GM19455 (cell line): Measurements from ENCODE around the gene PIM3.

Experiments
- ATAC-seq: cut with Tn5 transposase; IDR thresholded peaks from one replicate; pipeline ENCODE4 v1.9.1; 2021; ENCODE audit not compliant: unreplicated experiment

PIM3 gene

DNA sequence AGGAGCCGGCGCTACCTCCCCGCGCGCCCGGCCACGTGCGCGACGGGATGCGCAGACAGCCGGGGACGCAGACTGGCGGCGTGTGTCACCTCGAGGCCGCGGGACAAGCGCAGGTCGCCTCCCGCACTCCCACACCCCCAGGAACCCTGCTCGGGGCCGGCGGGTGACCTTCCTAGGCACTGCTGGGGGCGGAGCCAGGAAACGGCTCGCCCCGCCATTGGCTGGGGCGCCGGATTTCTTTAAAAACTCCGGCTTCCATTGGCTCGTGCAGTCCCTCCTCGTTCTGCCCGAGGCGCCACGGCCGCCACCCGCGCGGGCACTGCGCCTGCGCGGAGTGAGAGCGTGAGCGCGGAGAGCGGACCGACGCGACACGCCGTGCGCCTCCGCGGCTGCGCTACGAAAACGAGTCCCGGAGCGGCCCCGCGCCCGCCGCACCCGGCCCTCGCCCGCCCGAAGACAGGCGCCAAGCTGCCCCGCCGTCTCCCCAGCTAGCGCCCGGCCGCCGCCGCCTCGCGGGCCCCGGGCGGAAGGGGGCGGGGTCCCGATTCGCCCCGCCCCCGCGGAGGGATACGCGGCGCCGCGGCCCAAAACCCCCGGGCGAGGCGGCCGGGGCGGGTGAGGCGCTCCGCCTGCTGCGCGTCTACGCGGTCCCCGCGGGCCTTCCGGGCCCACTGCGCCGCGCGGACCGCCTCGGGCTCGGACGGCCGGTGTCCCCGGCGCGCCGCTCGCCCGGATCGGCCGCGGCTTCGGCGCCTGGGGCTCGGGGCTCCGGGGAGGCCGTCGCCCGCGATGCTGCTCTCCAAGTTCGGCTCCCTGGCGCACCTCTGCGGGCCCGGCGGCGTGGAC, at the start of gene PIM3:
Gene PIM3, plus strand, starts transcription at position 614 of the 846 bp plus-strand sequence. Its CDS starts 176 bp downstream, at position 790.
- ATAC-seq = peak; percentile 58

DNA sequence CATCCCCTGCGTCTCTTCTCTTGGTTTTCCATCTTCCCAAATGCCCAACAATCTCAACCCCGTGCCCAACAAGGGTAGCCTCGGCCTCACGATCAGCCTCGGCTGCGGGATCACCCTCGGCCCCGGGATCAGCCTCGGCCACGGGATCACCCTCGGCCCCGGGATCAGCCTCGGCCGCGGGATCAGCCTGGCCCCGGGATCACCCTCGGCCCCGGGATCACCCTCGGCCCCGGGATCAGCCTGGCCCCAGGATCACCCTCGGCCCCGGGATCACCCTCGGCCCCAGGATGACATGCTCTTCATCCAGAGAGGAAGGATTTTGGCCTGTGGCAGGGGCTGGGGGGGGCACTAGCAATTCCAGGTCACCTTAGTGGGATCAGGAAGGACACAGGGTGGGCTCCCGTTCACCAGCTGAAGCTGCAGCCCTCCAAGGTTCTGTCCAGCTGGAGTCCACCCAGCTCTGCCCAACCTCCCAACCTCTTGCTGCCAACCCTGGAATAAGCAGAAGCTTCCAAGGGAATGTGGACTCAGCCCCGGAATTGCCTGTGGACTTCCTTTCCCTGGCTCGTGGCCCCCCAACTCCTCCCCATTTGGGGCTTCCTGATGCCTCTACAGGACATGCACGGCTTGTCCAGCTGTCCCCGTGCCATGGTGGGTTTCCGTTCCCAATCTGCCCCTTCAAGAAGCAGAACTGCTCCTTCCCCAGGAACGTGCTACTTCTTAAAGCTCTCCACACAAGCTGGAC, 48.5 kb upstream of the PIM3 start:
- ATAC-seq = no peak

DNA sequence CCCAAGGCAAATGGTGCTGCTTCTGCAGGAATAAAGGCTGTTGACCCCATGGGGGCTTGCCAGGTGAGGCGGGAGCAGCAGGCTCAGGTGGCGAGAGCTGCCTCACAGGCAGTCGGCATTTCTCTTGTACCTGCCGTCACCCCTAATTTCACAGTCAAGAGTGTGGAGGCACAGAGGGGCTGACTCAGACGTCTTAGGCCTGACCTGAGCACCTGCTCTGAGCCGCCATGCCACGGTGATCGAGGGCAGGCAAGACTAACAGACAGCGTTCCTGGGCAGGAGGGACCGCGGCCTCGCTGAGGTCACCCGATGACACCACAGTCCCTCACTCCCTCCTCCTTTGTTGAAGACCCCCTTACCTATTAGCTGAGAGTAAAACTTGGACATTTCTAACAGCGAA, 47.5 kb upstream of the PIM3 start:
- ATAC-seq = no peak

DNA sequence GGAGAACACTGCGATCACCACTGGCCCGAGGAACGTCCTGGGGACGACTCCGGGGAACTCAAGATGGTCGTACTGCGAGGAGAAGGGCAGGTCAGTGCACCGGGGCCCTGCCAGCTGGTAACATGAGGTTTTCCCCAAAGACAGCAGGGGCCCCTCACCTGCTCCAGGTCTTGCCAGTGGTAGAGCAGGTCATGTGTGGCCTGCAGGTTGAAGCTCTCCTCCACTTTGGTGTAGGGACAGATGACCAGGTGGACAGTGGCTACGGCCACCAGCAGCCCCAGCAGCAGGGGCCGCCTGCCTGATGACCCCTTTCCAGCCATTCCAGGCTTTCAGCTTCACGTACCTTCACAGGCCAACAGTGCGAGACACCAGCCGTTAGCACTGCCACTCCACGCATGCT, 47.1 kb upstream of the PIM3 start:
- no peak for ATAC-seq

DNA sequence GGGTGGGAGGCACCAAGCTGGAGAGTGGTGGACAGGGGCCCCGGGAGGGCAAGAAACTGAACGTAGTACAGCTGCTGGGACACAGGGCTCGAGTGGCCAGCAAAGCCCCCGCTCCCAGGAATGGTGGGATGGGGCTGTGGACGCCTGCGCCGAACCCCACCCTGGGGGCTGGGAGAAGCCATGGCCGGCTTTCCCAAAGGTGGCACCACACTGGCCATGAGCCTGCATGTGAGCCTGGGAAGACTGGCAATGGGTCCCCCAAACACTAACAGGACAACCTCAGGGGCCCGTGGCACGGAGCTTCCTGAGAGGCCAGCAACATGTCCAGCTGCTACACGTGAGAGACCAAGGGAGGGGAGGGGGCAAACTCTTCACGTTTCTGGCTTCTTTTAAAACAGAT, 46.3 kb upstream of the PIM3 start:
- ATAC-seq = no peak

DNA sequence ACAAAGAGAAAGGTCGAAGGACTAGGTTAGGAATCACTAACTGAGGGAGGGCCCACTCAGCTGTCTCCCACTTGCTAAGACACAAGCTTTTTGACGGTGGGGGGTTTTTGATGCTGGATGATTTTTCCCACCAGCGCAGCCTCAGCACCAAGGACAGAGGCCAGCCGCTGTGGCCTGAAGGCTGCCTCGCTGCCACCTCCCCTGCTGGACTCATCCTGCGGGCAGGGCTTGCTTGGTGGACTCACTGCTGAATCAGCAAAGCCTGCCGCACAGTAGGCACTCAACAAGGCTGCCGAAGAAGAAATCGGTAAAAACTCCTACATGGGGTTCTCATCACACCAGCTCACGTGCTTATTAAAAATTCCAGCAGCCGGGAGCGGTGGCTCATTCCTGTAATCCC, 45.0 kb upstream of the PIM3 start:
- no peak for ATAC-seq

DNA sequence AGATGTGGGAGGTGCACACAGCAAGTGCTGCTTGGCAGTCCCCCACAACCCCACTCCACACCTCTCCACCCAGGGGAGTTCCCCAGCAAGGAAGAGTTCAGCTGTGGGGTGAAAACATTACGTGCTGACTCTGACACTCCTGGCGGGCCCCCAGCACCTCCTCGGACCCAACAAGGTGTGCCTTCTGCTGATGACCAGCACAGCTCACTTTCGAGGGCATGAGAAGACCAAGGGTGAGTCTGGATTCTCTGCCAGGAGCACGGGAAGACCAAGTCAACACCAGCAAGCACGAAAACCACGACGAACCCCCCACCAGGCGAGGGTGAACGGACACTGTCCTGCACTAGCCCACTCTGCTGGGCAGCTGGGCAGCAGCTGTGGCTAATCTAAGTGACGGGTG, 43.7 kb upstream of the PIM3 start:
- no peak for ATAC-seq

DNA sequence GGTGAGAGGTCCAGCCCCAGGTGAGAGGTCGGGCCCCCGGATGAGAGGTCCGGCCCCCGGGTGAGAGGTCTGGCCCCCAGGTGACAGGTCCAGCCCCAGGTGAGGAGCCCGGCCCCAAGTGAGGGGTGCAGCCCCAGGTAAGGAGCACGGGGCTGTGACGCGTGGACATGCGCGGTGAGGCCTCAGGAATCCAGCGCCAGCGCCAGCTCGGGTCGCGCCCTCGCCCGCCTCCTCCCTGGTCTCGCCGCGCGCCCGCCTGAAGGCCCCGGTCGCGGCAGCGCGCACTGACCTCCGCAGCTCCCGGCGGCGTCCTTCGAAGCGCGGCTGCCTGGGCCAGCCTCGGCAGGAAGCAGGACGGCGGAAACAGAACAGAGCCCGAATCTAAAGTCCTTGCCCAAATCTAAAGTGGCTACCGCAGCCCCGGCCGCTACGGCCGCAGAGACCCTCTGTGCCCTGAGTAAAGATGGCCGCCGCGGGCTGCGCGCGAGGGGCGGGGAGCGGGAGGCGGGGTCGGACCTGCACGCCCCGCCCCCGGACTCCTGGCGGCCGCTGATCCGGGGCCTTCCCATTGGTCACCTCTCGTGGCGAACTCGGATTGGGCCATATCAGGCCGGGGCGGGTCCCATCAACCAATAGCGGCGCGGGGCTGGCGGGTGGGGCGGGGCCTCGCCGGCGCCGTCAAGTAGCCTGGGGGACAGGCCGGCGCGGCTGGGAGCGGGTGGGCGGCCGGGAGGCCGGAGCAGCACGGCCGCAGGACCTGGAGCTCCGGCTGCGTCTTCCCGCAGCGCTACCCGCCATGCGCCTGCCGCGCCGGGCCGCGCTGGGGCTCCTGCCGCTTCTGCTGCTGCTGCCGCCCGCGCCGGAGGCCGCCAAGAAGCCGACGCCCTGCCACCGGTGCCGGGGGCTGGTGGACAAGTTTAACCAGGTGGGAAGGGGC, 42.3 kb upstream of the PIM3 start, which contains the start of the genes ALG12 and CRELD2:
Gene ALG12, minus strand, starts transcription at position 465 of the 937 bp plus-strand sequence. CDS start 4,673 bp downstream, outside the sequence.
Gene CRELD2, plus strand, starts transcription at position 661 of the 937 bp plus-strand sequence. Its CDS starts 136 bp downstream, at position 797.
- ATAC-seq = peak; percentile 70

DNA sequence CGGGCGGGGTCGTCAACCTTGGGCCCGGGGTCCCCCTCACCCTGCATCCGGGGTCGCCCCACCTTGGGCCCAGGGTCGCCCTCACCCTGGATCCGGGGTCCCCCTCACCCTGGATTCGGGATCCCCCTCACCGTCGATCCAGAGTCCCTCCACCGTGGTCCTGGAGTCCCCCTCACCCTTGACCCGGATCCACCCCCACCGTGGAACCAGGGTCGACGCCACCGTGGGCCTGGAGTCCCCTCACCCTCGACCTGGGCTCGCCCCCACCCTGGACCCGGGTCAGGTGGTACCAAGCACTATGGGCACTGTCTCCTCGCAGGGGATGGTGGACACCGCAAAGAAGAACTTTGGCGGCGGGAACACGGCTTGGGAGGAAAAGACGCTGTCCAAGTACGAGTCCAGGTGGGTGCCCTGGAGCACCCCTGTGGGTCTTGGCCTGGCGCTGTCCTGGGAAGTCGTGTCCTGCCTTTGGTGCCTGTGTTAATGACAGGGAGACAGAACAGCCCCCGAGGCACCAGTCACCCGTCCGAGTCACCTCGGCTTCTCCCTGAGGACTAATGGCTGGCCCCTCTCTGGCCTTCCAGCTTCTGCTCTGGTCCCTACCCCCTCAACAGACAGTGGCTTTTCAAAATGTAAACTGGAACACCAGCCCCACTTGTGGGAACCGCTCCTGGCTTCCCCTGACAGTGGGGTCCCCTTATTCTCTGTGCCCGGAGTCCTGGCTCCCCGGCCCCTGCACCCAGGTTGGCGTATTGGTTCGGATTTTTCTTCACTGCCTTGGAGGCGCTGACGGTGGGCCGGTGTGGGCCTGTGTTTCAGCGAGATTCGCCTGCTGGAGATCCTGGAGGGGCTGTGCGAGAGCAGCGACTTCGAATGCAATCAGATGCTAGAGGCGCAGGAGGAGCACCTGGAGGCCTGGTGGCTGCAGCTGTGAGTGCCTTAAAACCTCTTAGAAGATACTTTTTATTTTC, 41.4 kb upstream of the PIM3 start:
- ATAC-seq = peak; percentile 1

DNA sequence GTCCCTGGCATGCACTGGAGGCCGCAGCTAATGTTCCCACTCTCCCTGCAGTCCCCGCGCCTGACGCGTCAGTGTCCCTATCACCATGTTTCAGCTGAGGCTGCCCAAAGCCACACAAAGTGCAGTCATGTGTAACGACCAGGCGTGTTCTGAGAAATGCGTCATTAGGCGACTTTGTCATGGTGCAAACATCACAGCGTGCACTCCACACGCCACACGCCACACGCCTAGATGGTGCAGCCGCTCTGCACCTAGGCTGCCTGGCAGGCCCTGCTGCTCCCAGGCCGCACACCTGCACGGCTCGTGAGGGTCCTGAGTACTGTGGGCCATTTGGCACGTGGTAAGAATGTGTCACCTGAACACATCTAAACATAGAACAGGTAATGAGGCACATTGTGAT, 39.7 kb upstream of the PIM3 start:
- no peak for ATAC-seq

DNA sequence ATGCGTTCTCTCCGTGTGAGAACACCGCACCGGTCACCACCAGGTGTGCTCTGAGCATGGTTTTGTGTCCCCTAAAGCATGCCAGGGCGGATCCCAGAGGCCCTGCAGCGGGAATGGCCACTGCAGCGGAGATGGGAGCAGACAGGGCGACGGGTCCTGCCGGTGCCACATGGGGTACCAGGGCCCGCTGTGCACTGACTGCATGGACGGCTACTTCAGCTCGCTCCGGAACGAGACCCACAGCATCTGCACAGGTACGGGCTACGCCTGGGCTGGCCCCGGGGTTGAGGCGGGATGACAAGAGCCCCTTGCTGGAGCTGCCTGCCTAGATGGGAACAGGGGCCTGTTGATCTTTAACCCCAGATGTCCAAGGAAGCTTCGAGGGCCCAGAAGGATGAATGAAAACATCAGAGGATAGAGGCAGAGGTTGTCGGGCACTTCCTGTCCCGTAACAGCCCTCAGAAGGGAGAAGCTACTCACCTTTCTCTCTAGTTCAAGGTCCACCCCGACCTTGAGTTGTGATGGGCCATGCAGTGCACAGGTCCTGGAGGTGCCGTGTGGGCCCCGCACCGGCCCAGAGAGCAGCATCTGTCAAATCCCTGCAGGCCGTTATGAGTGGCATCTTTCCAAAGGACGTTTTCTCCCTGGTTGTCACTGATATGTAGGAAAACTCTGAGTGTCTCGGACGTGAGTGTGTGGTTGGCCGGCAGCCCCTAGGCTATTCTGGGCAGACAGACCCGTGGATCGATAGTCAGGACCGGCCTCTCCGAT, 38.9 kb upstream of the PIM3 start:
- ATAC-seq = no peak

DNA sequence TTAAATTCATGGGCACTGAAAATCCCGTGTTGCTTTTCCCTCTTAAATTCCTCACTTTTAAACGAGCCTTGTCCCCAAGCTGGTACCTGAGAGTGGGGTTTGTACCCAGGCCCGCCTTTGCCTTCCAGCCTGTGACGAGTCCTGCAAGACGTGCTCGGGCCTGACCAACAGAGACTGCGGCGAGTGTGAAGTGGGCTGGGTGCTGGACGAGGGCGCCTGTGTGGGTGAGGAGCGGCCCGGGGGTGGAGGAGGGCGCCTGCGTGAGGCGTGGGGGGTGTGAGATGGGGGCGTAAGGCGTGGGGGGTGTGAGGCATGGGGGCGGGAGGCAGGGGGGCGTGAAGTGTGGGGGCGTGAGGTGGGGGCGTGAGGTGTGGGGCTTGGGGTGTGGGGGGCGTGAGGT, 38.1 kb upstream of the PIM3 start:
- ATAC-seq = no peak

DNA sequence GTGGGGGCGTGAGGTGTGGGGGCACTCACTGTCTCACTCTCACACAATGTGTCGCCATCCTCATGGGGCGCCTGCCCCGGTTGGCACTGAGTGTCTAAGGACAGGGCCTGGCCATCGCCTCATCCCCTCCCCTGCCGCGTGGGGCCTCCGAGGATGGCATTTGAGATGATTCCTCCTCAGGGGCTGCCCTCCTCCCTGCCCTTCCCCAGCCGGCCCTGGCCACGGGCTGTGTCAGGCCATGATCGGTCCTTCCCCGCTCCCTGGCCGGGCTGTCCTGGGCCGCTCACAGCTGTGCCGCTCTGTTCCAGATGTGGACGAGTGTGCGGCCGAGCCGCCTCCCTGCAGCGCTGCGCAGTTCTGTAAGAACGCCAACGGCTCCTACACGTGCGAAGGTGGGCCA, 37.6 kb upstream of the PIM3 start:
- no peak for ATAC-seq

DNA sequence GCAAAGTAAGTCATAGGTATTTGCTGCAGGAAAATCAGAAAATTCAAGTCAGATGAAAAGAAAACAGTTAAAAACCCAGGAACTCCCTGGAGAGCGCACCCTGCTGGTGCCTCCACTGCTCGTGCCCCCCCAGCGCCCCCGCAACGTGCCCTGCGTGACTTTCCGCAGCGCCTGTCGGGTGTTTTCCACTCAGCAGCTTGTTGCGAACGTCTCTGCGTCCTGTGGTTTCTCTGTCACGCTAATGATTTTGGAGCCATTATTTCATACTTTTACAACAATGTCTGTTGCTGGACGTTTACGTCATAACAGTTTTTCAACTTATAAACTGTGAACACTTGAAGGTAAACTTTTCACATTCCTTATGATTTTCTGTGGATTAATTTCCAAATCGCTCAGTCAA, 37.1 kb upstream of the PIM3 start:
- no peak for ATAC-seq

DNA sequence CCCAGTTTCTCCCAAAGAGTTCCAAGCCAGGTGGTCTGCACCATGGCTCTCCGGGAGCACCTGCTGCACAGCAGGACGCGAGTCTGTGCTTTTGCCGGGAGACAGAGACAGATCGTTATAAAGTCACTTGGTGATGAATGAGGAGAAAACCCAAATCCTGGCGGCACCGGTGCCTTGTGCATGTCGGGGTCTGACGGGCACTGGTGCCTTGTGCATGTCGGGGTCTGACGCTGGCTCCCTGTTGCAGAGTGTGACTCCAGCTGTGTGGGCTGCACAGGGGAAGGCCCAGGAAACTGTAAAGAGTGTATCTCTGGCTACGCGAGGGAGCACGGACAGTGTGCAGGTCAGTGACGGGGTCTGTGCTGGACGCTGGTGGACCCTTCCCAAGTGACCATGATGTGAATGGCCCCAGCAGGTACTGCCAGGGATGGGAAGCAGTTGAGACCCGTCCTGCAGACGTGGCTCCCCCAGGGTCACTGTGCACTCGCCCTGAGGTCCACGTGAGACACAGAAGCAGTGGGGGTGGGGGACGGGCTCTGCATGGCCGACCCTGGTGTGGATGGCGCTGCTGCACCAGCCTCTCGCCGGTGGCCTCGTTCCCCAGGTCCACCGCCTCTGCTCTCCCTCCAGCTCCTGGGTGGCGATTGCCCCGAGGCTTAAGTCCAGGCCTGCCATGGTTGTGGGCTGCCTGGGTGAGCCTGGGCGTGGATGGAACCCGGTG, 36.3 kb upstream of the PIM3 start:
- no peak for ATAC-seq

DNA sequence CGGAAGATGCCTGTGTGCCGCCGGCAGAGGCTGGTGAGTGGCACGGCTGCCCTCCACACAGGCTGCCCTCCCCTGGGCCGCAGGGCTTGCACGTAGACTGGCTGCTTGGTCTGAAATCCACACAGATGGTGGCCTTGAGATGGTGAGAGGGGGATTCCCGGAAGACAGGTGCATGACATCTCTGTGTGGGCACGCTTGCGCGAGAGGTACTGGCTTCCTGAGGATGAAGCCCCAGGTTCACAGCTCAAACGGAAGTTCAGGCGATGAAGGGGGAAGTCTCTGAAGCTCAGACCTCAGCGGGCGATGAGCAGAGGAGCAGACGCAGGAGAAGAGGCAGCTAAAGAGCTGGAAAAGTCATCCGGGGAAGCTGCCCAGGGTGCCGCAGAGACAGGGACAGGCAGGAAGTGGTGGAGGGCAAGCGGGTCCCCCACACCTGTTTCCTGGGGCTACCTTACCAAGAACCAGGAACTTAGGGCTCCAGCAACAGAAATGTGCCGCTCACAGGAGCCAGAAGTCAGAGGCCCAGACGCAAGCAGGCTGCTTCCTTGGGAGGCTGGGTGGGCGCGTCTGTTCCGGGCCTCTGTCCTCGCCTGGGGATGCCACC, 34.9 kb upstream of the PIM3 start:
- ATAC-seq = no peak

DNA sequence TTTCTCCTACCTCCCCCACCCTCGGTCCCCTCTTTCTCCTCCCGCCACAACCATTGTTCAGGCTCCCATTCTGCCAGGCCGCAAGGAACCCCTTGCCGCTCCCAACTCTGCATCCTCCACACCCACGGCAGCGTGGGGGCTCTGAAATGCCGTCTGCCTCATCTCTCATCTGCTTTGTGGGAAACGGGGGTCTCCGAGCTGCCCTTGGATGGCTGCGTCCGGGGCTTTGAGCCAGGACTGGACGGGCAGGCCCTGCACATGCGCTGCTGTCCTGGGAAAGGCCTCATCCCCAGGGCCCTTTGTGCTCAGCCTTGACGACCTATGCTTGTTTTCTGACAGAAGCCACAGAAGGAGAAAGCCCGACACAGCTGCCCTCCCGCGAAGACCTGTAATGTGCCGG, 33.7 kb upstream of the PIM3 start:
- no peak for ATAC-seq
